Esophagus squamous epithelium (tissue), 4 donors: ENCODE data around the gene UBXN10.

Experiments used
- CTCF ChIP-seq, 6 experiments: fragments of 450-650 bp in 4 of 6; fragments of 200-600 bp in 2 of 6; sonication (generic) in 2 of 6; IDR thresholded peaks; one replicate each; pipeline ENCODE4 v1.5.1; 2016 to 2019; ENCODE audit warnings: antibody characterized with exemption in 6 of 6, mild to moderate bottlenecking in 4 of 6, moderate library complexity in 4 of 6
- POLR2A ChIP-seq, 4 donors: fragments of 450-650 bp; IDR thresholded peaks; one replicate each; pipeline ENCODE4 v1.6.1; 2017; ENCODE audit warnings: antibody characterized with exemption in 4 of 4, mild to moderate bottlenecking in 4 of 4, moderate library complexity in 3 of 4

- TF ChIP-seq CTCF (IDR thresholded peaks at IDR 0.05) (no peak), POLR2A (IDR thresholded peaks at IDR 0.05) (no peak)
Measured at GRCh38 chr1:20148571-20149500, 37.1 kb upstream of the UBXN10 start.
